A673 (cell line): Measurements from ENCODE around the gene CDC25B.

Experiments
- CTCF ChIP-seq: fragments of 300-800, 200-600 bp; sonication (generic); conservative IDR thresholded peaks from 2 replicates; pipeline ENCODE4 v1.5.1; 2017; ENCODE audit warnings: low read depth, mild to moderate bottlenecking, antibody characterized with exemption, low read length, moderate library complexity, mixed read lengths
- EZH2 ChIP-seq: fragments of 200-600 bp; sonication (generic); IDR thresholded peaks from 2 replicates; pipeline ENCODE4 v1.6.1; 2017; ENCODE audit warnings: borderline replicate concordance, low read depth, mild to moderate bottlenecking, mixed read lengths, antibody characterized with exemption, low read length; ENCODE audit not compliant: poor library complexity, severe bottlenecking

GRCh38 chr20:3801299-3801698 lies 5.2 kb downstream of the CDC25B start:
- TF ChIP-seq EZH2 (no peak), CTCF (no peak)
